HS-27A (cell line): ENCODE results near the gene PTPRU.

Experiments used
- DNase-seq: peaks from one replicate; pipeline ENCODE4 v3.0.0-alpha.2; 2012; ENCODE audit warnings: low read depth, missing footprints

Gene PTPRU

DNA sequence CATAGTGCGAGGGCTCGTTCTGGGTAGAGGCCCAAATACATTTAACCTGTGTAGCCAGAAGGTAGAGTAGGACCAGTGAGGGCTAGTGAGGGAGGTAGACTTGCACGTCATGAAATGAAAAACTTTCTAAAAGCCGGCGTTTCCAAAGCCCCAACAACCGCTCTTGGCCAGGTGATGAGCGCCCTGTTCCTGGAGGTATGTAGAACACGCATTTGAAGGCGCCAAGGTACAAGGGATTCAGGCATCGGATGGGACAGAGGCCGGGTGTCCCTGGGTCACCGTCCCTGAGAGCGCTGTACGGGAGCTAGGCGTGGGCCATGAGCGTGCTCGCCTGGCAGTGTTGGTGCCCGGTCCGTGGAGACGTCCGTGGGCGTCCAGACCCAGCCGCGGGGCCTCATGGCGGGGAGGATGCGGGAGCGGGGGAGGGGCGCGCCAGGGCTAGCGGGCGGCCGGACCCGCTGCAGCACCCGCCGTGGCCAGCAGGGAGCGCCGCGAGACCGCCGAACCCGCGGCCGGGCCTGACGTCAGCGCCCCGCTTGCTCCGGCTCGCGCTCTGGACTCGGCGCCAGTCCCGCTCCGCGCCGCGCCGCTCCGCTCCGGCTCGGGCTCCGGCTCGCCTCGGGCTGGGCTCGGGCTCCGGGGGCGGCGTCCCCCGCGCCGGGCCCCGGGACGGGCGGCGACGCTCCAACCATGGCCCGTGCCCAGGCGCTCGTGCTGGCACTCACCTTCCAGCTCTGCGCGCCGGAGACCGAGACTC lies at the start of gene PTPRU:
Gene PTPRU (plus strand): TSS at position 568 of the 757 bp plus-strand sequence. CDS start 123 bp downstream, at position 691.
- DNase-seq = no peak

DNA sequence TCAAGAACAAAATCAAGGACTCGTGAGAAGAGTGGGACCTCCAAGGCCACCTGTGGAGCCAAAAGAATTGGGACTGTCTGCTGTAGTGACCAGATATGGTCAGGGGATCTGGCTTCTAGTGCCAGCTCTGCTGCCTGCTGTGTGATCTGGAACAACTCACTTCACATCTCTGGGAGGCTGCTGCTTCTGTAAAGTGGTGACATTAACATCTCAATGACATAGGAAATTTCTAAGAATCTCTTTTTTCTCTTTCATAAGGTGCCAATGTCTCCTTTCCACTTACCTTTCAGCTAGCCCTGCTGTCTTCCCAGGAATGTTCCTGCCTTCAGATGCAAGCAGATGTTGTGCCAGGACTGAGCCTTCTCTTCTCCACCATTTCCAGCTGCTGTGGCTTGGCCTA lies 49.6 kb upstream of the PTPRU start:
- DNase-seq = no peak

DNA sequence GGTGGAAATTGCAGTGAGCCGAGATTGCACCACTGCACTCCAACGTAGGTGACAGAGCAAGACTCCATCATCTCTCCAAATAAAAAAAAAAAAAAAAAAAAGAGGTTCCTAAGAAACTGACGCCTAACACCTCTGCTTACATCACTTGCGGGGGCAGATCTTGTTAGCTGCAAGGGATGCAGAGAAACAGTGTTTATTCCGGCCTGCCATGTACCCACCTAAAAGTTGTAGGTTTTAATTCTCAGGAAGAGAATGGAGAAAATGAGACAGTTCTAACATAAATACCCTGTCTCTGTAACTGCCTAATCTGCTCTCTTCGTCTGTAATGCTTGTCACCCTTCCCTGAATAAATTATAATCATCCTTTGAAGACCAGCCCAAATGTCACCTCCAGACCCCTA lies 45.6 kb upstream of the PTPRU start:
- DNase-seq = no peak

DNA sequence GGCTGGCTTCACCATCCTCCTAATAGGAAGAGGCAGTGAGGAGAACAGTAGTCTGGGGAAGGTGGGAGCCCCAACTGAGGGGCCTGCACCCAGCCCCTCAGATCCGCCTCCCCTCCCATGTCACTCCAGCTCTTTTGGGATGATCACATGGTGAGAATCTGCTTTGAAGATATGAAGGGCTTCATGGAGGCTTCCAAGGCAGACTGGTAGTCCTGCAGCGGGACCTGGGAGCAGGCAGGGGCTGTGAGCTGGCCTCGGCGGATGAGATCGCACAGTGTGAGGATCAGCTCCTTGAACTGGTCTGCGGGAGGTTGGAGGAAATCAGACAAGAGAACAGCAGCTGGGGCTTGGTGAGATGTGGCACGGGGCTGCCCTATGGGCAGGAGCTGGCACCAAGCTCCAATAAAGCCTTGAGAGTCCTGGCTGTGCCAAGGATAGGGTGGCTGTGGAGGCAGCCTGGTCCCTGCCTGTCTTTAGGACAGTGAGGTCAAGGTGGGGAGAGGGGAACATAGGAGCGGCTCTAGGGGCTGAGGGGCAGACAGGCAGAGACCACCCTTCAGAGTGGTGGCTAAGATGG lies 42.4 kb upstream of the PTPRU start:
- DNase-seq = no peak

DNA sequence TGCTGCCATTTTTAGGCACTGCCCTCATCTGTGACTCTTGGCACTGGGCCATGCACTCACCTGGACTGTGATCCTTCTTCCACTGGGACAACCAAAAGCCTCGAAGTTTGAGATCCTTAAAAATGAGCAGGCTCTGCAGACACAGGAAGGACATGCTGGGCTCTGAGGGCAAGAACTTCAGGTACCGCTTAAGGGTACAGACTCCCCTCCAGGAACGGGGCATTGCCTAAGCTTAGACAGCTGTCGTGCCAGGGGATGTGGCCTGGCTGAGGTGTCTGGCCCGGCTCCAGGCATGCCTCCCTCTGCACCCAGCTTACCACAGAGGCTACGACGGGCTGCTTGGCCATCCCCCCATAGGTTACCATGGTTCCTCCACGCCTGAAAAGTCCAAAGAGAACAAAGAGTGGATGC lies 40.4 kb upstream of the PTPRU start:
- no peak for DNase-seq

DNA sequence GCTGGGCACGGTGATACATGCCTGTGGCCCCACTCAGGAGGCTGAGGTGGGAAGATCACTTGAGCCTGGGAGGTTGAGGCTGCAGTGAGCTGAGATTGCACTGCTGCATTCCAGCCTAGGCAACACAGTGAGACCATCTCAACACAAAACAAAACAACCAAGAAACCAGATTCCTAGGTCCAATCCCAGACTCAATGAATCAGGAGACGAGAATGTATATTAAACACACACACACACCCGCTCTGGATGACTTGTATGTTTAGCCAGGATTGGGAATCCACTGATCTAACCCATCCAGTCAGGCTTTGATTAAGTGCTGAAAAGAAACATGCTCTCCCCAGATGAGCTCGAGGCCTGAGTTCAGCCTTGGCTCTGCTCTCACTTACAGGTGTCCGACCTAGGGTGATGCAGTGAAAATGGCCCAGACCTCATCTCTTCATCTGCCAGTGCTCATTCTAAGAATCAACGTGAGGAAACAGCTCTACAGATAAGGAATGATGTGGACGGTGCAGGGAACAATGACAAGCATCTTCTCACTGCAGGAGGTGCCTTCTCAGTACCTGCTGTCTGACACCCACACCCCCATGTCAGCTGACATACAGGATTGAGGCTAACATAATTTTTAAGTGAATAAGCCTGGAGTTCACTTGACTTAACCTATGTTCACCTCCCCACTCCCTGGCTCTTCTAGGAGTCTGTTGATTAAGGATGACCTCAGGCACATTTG lies 39.3 kb upstream of the PTPRU start:
- DNase-seq = no peak

DNA sequence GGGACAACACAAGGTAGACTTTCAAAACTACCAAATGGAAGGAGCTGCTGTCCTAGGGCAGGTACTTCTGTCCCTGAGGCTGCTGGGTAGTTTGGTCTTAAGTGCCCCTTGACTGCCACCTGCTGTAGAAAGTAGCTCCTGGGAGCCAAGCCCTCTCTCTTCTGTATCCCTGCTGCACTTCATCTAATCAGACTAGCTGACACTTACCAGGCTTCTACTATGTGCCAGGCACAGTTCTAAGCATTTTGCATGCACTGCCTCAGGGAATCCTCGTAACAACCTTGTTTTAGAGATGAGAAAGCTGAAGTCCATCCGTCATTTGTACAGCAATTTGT lies 38.8 kb upstream of the PTPRU start:
- DNase-seq = no peak

DNA sequence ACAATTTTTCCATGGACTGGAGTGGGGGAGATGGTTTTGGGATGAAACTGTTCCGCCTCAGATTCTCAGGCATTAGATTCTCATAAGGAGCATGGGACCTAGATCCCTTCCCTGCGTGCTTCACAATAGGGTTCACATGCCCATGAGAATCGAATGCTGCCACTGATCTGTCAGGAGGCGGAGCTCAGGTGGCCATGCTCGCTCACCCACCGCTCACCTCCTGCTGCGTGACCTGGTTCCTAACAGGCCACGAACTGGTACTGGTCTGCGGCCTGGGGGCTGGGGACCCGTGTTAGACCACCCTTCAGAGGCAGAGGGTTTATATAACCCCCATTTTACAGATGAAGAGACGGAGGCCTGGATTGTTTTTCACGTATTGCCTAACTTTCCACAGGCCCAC lies 38.3 kb upstream of the PTPRU start:
- no peak for DNase-seq

DNA sequence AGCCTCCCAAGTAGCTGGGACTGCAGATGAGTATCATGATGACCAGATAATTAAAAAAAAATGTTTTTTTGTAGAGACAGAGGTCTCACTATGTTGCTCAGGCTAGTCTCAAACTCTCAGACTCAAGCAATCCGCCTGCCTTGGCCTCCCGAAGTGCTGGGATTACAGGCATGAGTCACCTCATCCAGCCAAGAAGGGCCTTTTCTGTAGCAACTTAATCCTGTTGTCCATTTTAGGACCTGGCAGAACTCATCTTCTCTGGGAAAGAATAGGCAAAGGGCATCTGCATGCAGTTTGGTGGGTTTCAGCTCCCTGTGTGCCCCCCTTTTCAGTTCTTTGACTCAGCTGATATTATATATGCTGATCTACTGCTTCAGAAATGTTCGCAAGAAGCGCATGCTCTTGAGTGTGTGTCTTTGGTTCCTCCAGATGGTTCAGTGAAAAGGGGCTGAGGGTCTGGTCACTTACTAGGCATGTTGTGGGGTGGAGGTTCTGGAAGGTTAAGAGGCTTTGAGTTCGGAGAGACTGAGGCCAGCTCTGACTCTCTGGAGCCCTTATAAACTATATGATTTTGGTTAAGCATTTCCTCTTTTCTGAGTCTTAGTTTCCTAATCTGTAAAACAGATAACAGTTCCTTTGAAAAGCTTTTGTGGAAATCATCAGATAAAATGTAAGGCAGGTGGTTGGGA lies 35.3 kb upstream of the PTPRU start:
- DNase-seq = no peak

DNA sequence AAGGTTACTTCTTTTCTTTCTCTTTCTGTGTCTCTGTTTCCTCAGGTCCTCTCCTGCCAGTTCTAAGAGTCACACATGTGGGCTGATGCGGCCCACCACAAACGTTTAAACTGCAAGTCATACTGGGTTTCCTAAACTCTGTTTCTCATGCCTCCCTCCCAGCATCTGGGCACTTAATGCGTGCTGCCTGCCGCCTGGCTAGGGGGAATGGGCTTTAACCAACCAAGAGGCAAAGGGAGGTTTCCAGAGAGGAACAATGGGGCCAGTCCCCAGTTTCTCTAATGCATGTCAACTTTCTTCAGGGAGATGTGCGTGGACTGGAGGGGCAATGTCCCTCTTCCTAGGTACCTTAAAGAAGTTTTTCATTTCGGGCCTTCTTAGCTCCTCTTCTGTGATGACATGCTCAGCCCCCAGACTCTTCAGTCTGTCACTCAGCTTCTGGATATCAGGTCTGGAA lies 34.7 kb upstream of the PTPRU start:
- DNase-seq = no peak

DNA sequence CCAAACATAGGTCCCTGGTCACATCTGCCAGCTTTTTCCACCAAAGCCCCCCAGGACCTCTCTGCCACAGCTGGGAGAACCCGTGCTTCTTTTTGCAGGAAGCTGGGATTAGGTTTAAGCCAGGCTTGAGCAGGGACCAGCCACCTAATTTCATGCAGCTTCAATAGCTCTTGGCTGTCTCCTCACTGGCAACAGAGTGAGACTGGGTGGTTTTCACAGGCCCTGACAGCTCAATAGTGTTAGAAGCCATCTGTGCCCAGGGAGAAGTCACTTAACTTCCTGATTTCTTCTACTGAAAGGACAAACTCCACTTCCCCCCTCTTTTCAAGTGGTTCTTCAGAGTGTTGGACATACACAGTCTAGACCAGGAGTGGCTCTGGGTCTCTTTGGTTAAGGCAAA lies 34.3 kb upstream of the PTPRU start:
- DNase-seq = no peak

DNA sequence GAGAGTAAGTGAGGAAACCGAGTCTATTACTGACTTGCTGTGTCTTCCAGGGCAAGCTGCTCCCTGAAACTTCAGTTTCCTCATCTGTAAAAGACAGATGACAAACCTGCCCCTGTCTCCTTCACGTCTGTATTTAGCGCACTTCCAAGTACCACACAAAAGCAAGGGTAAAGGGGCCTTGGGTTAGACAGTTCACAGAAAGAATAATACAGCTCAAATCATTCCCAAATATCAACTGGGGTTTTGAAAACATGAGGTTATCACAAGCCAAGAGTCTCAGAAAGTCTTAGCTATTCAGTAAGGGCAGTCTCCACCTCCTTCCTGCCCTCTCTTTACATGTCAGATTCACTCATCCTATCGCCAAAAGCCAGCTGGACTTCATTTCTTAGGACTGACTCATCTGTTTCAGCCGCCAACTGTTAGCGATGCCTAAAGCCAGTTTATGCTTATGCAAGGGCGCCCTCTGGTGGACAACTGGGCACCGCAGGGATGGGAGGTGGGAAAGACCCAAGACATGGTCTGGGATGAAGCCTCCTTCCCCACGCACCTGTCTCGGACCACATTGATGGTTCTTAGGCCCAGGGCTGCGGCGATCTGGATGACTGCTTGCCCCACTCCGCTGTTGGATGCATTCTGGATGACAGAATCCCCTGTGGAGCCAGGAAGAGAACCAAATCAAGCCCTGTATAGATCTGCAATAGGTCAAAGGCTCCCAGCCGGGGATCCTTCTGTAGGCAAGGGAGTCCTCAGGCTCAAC lies 33.6 kb upstream of the PTPRU start:
- peak; percentile 97 for DNase-seq

DNA sequence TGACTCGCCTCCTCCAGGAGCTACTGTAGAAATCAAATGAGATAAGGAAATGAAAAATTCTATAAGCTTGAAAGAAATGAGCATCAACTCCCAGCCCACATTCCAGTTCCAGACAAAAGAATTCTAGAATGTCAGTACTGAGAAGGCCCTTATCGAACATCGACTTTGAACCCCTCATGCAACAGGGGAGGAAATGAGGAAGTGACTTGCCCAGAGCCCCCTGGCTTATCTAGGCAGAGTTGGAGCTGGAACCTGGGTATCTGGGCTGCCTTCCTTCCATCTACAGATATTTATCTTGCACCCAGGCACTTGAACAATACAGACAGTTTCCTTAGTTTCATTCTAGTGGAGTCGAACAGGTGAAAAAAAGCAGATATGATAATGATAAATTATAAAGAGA lies 27.9 kb upstream of the PTPRU start:
- DNase-seq = no peak

DNA sequence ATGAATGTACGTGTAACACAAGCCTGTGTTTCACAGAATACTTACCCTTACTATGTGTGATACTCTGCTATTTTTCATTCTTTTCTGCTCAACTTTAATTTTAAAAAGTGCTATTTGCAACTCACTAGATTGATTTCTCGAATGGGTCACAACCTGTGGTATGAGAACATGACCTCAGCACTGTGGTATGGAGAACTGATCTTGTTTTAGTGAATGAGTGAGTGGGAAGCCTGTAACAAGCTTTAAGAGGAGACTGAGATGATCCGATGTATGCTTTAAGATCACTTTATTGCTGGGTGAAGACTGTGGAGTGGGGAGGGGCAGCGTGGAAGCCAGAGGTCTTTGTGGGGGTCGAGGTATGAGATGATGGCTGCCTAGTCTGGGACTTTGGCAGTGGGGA lies 27.1 kb upstream of the PTPRU start:
- no peak for DNase-seq

DNA sequence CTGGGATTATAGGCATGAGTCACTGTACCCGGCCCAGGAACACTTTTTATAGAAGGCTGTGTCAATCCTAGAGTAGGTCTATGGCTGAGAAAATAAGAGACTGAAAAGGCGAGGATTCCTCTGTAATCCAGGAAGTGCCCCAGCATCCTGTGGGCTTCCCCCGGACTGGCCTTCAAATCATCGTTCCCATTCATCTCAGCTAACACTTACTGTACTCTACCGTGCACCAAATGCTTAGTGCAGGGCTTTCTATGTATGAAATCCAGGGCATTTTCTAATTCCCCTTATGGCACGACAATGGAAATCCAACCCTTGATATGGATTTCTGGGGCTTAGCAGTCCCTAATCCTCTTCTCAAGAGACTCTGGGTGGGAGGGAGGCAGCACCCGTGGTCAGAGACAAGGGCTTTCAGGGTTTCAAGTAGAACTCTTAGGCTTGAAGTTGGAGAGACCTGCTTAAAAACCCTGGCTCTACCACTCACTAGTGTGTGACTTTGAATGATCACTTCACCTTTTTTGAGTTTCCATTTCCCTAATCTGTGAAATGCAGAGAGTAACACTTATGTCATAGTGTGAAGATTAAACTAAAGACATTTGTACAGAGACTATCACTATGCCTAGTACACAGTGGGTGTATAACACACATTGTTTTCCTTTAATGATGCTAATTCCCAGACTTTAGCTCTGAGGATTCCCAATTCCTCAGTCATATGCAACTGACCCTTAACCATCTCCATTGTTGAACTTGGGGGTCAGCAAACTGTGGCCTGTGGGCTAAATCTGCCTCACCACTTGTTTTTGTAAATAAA lies 25.8 kb upstream of the PTPRU start:
- no peak for DNase-seq

DNA sequence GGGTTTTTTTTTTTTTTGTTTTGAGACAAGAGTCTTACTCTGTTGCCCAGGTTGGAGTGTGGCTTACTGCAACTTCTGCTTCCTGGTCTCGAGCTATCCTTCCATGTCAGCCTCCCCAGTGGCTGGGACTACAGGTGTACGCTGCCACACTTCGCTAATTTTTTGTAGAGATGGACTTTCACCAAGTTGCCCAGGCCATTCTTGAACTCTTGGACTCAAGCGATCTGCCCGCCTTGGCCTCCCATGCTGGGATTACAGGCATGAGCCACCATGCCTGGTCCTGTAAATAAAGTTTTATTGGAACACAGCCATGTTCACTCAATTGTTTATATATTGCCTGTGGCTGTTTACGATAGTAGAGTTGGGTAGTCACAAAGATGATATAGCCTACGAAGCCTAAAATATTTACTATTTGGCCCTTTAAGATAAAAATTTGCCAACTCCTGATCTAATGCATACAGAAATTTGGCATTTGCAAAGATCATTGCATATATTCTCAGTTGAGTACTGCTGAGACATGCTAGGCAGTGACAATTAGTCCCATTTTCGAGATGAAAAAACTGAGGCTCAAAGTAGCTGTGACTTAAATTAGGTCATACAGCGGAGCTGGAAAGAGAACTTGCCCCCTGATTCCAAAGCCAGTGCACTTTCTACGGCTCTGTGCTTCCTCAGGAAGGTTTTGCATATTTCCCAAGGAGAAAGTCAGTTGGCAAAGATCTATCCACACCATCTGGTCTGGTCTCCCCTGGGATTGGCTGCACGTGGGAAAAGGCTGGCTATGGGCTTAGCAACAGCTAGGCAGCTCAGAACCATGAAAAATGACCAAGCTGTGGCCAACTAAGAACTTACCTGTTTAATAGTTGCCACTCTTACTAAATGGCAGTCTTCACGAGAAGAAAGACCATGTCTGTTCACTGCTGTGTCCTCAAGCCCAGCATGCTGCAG lies 25.0 kb upstream of the PTPRU start:
- no peak for DNase-seq

DNA sequence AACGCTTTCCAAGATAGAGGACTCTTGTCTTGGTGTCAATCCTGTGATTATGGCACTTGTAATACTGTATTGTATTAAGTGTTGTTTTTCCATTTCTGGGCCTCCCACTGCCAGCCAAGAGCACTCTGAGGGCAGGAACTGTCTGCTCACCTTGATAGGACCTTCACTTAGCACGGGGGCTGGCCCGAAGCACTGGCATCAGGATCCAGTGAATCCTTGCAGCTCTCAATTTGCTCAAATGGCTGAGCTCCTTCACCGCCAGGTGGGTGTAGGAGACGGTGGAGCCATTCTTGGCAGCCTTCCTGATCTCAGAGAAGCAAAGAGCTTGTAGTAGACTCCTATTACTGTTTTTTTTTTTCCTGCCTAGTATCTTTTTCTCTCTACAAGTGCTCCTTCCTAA lies 23.3 kb upstream of the PTPRU start:
- DNase-seq = no peak

DNA sequence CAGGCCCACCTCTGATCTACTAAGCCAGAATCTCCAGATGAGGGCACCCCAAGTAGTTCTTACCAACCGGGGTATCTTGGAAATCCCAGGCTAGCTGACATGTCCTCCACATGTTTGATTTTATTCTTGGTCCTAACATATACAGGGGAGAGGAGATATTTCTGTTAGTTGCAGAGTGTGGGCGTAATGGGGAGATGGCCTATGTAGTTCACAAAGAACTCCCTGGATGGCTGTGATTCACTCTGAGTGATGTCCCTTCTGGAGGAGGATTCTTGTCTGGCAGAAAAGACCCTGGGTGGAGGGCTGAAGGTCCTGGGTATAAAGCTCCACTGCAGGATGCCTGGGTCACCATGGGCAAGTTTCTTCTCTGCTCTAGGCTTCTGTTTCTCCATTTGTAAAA lies 18.7 kb upstream of the PTPRU start:
- no peak for DNase-seq

DNA sequence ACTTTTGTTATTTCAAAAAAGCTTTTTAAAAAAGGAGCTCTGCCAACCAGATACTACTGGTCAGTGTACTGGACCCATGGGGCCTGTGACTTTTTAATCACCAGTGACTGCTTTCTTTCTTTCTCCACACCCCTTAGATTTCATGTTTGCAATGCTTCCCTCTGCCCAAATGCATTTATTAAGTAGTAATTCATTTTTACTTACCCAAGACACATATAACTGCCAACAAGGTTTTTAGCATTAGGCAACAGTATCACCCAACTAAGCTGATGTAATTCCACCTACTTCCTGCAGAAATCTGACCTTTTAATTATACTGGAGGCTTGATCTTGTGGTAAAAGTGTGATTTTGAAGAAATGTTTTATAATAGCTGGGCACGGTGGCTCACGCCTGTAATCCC lies 18.1 kb upstream of the PTPRU start:
- no peak for DNase-seq

DNA sequence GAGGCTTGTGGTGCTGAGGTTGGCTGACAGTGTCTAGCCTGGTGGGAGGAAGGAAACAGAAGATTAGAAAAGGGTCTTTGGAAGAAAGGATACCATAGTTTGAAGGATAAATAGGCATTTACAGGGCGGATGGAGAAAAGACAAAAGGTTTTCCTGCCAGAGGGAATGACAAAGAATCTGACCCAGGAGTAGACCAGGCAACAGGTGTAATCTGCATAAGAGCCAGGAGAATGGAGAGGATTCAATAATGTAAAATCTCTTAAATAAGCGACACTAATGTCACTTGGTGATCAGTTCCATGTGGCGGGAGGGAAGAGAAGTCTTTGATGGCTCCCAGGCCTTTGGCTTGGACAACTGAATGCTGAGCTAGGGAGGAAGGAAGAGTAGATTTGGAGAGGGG lies 15.0 kb upstream of the PTPRU start:
- no peak for DNase-seq
